ENCODE data around the gene RNF26. TPM values are rescaled to one million over a fixed set of nuclear protein-coding genes. Genes with fewer than 3 reads are reported as not detected.
"Not testable (repeated sequence)": the region's sequence is repeated elsewhere in the genome, so short reads cannot be mapped to it uniquely, and the experiment has no call there.

The RNF26 gene
- polyA plus RNA-seq, 4 donors: 28.1 to 40.8 (median 32.7) TPM

DNA sequence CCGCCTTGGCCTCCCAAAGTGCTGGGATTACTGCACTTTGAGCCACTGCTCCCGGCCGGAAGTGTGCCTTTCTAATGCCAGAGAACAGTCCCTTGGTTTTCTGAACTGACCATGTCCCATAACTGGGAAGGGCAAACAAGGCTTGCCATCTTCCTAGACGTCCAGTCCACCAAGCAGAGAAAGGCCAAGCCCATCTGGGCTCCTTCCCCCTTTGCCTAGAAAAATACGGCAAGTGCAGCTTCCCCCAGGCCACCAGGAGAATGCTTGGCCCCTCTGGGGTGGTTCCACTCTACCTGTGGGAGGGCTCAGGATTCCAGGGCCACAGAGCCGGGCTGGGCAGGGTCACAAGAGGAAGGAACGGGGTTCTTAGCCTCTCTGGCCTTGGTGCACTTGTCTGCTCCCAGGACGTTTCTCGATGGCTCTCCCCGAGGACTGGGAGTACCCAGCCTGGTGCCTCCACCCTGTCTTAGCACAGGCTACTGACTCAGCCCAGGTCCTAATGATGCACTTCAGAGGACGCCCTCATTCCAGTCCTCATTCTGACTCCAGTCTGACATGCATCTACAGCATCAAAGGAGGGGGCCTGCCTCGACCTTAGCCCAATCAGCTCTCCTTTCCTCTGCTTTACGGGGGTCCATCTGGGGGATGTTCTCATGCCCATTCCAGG, 46.0 kb downstream of the RNF26 start:
- no peak for DNase-seq (ENCODE audit: low read depth in 4 of 4, low spot score in 2 of 4)

GRCh38 chr11:119380827-119381180, 46.5 kb downstream of the RNF26 start:
- DNase-seq (ENCODE audit: low read depth in 4 of 4, low spot score in 2 of 4): no peak

DNA sequence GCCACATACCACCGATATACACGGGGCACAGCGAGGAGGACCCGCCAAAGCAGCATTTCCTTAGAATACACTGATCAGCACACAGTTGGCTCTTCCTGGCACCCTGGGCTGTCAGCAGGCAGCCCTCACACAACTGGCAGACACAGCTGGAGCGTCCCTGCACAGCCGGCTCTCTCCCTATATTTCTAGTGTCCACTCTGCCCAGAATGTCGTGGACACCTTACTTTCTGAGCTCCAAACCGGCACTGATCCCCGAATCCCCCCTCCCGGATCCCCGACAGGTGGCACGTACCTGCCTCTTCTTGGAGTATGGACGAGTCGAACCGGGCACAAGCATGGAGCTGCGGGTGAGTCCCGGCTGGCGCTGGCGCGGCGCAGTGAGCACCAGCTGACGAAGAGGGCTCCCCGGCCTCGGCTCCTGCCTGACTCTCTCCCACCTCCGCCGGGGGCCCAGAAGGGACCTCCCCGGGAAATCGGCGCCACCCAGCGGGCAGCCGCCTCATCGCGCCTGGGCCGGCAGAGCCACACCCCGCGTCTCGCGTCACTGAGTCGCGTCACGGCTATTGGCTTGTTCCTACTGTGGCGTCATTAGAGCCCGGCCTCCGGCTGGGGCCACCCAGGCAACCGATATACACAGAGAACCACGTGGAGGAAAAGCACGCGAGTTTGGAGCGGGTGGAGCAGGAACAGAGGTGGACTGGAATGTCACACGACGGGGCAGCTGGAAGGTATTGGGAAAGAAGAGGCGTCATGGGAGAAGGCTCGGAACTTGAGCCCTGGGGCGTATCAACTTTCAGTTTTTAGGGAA, 47.1 kb downstream of the RNF26 start, which contains the start of gene USP2:
TSS of gene USP2 (minus strand) at position 510 of the 808 bp plus-strand sequence. CDS start 8,210 bp downstream, outside the sequence.
- peak; percentile 69 to 92 (median 88) for DNase-seq (ENCODE audit: low read depth in 4 of 4, low spot score in 2 of 4)

GRCh38 chr11:119382101-119382500, 47.8 kb downstream of the RNF26 start:
- DNase-seq (ENCODE audit: low read depth in 4 of 4, low spot score in 2 of 4): no peak

DNA sequence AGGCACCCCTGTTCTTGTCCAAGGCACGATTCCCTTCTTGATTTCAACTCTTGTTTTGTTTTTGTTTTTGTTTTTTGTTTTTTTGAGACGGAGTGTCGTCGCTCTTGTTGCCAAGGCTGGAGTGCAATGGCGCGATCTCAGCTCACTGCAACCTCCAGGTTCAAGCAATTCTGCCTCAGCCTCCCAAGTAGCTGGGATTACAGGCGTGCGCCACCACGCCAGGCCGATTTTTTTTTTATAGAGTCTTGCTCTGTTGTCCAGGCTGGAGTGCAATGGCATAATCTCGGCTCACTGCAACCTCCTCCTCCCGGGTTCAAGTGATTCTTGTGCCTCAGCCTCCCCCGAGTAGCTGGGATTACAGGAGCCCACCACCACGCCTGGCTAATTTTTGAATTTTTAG, 48.2 kb downstream of the RNF26 start:
- DNase-seq (ENCODE audit: low read depth in 4 of 4, low spot score in 2 of 4): not testable (repeated sequence)

GRCh38 chr11:119384332-119384731, 50.0 kb downstream of the RNF26 start:
- no peak for DNase-seq (ENCODE audit: low read depth in 4 of 4, low spot score in 2 of 4)

Other genes with a start within 250 kb of the RNF26 start
- gene HMBS, start 249.6 kb upstream of the RNF26 start, polyA plus RNA-seq (ENCODE audit: insufficient read length in 4 of 4): 10 to 100 TPM; 25.6 to 29.4 (median 28.8) TPM
- gene DPAGT1, start 232.7 kb upstream of the RNF26 start, polyA plus RNA-seq (ENCODE audit: insufficient read length in 4 of 4): 10 to 100 TPM; 47.7 to 64.9 (median 55.5) TPM
- 10 to 100 TPM; 10.1 to 14.2 (median 11.0) TPM for gene C2CD2L, start 227.2 kb upstream of the RNF26 start, polyA plus RNA-seq (ENCODE audit: insufficient read length in 4 of 4)
- gene HINFP, start 212.9 kb upstream of the RNF26 start, polyA plus RNA-seq (ENCODE audit: insufficient read length in 4 of 4): 10 to 100 TPM; 23.5 to 48.6 (median 38.0) TPM
- gene ABCG4, start 185.5 kb upstream of the RNF26 start, polyA plus RNA-seq (ENCODE audit: insufficient read length in 4 of 4): 1 to 10 TPM in 1 of 4 donors, under 1 TPM in 3; 0.52 to 1.1 (median 0.80) TPM
- 10 to 100 TPM; 10.7 to 14.8 (median 12.6) TPM for gene NLRX1, start 165.8 kb upstream of the RNF26 start, polyA plus RNA-seq (ENCODE audit: insufficient read length in 4 of 4)
- 10 to 100 TPM; 10.9 to 22.2 (median 16.3) TPM for gene NHERF4, start 149.1 kb upstream of the RNF26 start, polyA plus RNA-seq (ENCODE audit: insufficient read length in 4 of 4)
- 10 to 100 TPM; 16.1 to 20.9 (median 18.6) TPM for gene CBL, start 128.2 kb upstream of the RNF26 start, polyA plus RNA-seq (ENCODE audit: insufficient read length in 4 of 4)
- 10 to 100 TPM; 52.1 to 58.3 (median 55.0) TPM for gene MCAM, start 17.4 kb upstream of the RNF26 start, polyA plus RNA-seq (ENCODE audit: insufficient read length in 4 of 4)
- 10 to 100 TPM; 22.0 to 43.2 (median 26.9) TPM for gene C1QTNF5, start 6.4 kb downstream of the RNF26 start, polyA plus RNA-seq (ENCODE audit: insufficient read length in 4 of 4)
- gene MFRP, start 12.2 kb downstream of the RNF26 start, polyA plus RNA-seq (ENCODE audit: insufficient read length in 4 of 4): not detected
- gene USP2, start 47.2 kb downstream of the RNF26 start, polyA plus RNA-seq (ENCODE audit: insufficient read length in 4 of 4): 10 to 100 TPM in 2 of 4 donors, 1 to 10 TPM in 2; 7.4 to 14.9 (median 10.1) TPM
- 100 to 1,000 TPM in 1 of 4 donors, 10 to 100 TPM in 3; 64.0 to 111 (median 87.4) TPM for gene THY1, start 88.6 kb downstream of the RNF26 start, polyA plus RNA-seq (ENCODE audit: insufficient read length in 4 of 4)

Data from left renal cortex interstitium (tissue), 4 donors.